GM21737 (cell line): Measurements from ENCODE around the gene ITGBL1.

ENCODE experiments used
- ATAC-seq: cut with Tn5 transposase; IDR thresholded peaks from one replicate; pipeline ENCODE4 v1.9.1; 2021; ENCODE audit warnings: mild to moderate bottlenecking, moderate library complexity; ENCODE audit not compliant: unreplicated experiment

Gene ITGBL1

GRCh38 chr13:101691341-101691860 lies 238.9 kb downstream of the ITGBL1 start:
- ATAC-seq = no peak

- no peak for ATAC-seq
Measured at GRCh38 chr13:101695870-101696516, 243.5 kb downstream of the ITGBL1 start.

GRCh38 chr13:101697745-101698144 lies 245.3 kb downstream of the ITGBL1 start:
- ATAC-seq = no peak

- no peak for ATAC-seq
Measured at GRCh38 chr13:101698400-101698799, 245.9 kb downstream of the ITGBL1 start.

- no peak for ATAC-seq
Measured at GRCh38 chr13:101700598-101700997, 248.1 kb downstream of the ITGBL1 start.

- ATAC-seq = no peak
Measured at GRCh38 chr13:101703081-101703480, 250.6 kb downstream of the ITGBL1 start.

GRCh38 chr13:101703838-101704237 lies 251.4 kb downstream of the ITGBL1 start:
- no peak for ATAC-seq

GRCh38 chr13:101706651-101707050 lies 254.2 kb downstream of the ITGBL1 start:
- no peak for ATAC-seq

- ATAC-seq = no peak
Measured at GRCh38 chr13:101707659-101708058, 255.2 kb downstream of the ITGBL1 start.

GRCh38 chr13:101708115-101708514 lies 255.6 kb downstream of the ITGBL1 start:
- ATAC-seq = no peak

GRCh38 chr13:101709952-101710351 lies 257.5 kb downstream of the ITGBL1 start:
- ATAC-seq = no peak

GRCh38 chr13:101711307-101712025 lies 259.0 kb downstream of the ITGBL1 start:
- ATAC-seq = no peak

- no peak for ATAC-seq
Measured at GRCh38 chr13:101712026-101712348, 259.5 kb downstream of the ITGBL1 start.

- ATAC-seq = no peak
Measured at GRCh38 chr13:101714195-101714594, 261.7 kb downstream of the ITGBL1 start.

GRCh38 chr13:101717353-101717752 lies 264.9 kb downstream of the ITGBL1 start:
- ATAC-seq = no peak

- ATAC-seq = no peak
Measured at GRCh38 chr13:101718496-101718895, 266.0 kb downstream of the ITGBL1 start.

GRCh38 chr13:101726681-101727080 lies 274.2 kb downstream of the ITGBL1 start:
- ATAC-seq = no peak

- no peak for ATAC-seq
Measured at GRCh38 chr13:101727118-101727517, 274.6 kb downstream of the ITGBL1 start.

GRCh38 chr13:101728021-101728420 lies 275.5 kb downstream of the ITGBL1 start:
- ATAC-seq = no peak

GRCh38 chr13:101728615-101729014 lies 276.1 kb downstream of the ITGBL1 start:
- no peak for ATAC-seq

GRCh38 chr13:101730420-101731000 lies 278.0 kb downstream of the ITGBL1 start:
- ATAC-seq = no peak

- no peak for ATAC-seq
Measured at GRCh38 chr13:101736566-101736965, 284.1 kb downstream of the ITGBL1 start.
